A172 (cell line): ENCODE measurements around the gene SAMD15. TPM values are rescaled to one million over a fixed set of nuclear protein-coding genes. Genes with fewer than 3 reads are reported as not detected.
"Not testable (repeated sequence)": the region's sequence is repeated elsewhere in the genome, so short reads cannot be mapped to it uniquely, and the experiment has no call there.

Source experiments
- DNase-seq: peaks from one replicate; pipeline ENCODE4 v3.0.0-alpha.2; 2015; ENCODE audit warnings: low spot score
- total RNA-seq: library from RNA; depleted of rRNA; stranded (reverse); fragments of >200 nt; shearing (Covaris generic); gene quantifications from 2 replicates; pipeline ENCODE4 v1.2.3, GENCODE V29; 2014

Gene SAMD15
- total RNA-seq, 1 experiment from 2014 or later, result 2.7 TPM

GRCh38 chr14:77375973-77376770, 1.0 kb upstream of the SAMD15 start:
- DNase-seq, result peak; percentile 0

GRCh38 chr14:77377502-77377844, 294 bp downstream of the SAMD15 start:
- no peak for DNase-seq

GRCh38 chr14:77378701-77379100, 1.5 kb downstream of the SAMD15 start:
- DNase-seq, result no peak

GRCh38 chr14:77390188-77390587, 13.0 kb downstream of the SAMD15 start:
- no peak for DNase-seq

- DNase-seq, result no peak
Measured at GRCh38 chr14:77400216-77400615, 23.0 kb downstream of the SAMD15 start.

GRCh38 chr14:77403768-77404167, 26.6 kb downstream of the SAMD15 start:
- DNase-seq, result no peak

GRCh38 chr14:77406086-77406485, 28.9 kb downstream of the SAMD15 start:
- no peak for DNase-seq

GRCh38 chr14:77406718-77407117, 29.5 kb downstream of the SAMD15 start:
- no peak for DNase-seq

GRCh38 chr14:77407158-77407557, 30.0 kb downstream of the SAMD15 start:
- DNase-seq, result no peak

- no peak for DNase-seq
Measured at GRCh38 chr14:77409131-77409533, 32.0 kb downstream of the SAMD15 start.

GRCh38 chr14:77415403-77416030, 38.3 kb downstream of the SAMD15 start:
- DNase-seq, result not testable (repeated sequence)

GRCh38 chr14:77416098-77416497, 38.9 kb downstream of the SAMD15 start:
- not testable (repeated sequence) for DNase-seq

GRCh38 chr14:77416836-77417235, 39.7 kb downstream of the SAMD15 start:
- DNase-seq, result no peak

GRCh38 chr14:77421201-77421600, 44.0 kb downstream of the SAMD15 start:
- DNase-seq, result no peak

- DNase-seq, result no peak
Measured at GRCh38 chr14:77423423-77423822, 46.2 kb downstream of the SAMD15 start, which contains the start of gene NOXRED1. NOXRED1 (minus strand) TSS chr14:77423523; CDS start chr14:77422889, 634 bp downstream.

GRCh38 chr14:77424862-77425261, 47.7 kb downstream of the SAMD15 start:
- DNase-seq, result no peak

GRCh38 chr14:77426396-77426795, 49.2 kb downstream of the SAMD15 start:
- DNase-seq, result no peak

GRCh38 chr14:77436042-77436441, 58.9 kb downstream of the SAMD15 start:
- DNase-seq, result peak; percentile 23

GRCh38 chr14:77438596-77438995, 61.4 kb downstream of the SAMD15 start:
- no peak for DNase-seq

GRCh38 chr14:77439861-77440260, 62.7 kb downstream of the SAMD15 start:
- DNase-seq, result no peak
